ENCODE results near the gene HIBADH.

The HIBADH gene

GRCh38 chr7:27526611-27527347 lies 135.9 kb downstream of the HIBADH start:
- peaks cover 24% of the 10 kb centered on the region for H3K9me3 Mint-ChIP-seq
- H3K36me3 Mint-ChIP-seq (ENCODE audit: low read depth) = peaks cover 83% of the 10 kb centered on the region
- TF ChIP-seq CTCF (IDR thresholded peaks at IDR 0.05; ENCODE audit: unreplicated experiment in 3 of 3) = no peak
- no peak overlapping the region for H3K27ac Mint-ChIP-seq
- no peak overlapping the region for H3K4me3 Mint-ChIP-seq
- H3K4me1 Mint-ChIP-seq = peaks cover 20% of the 10 kb centered on the region
- H3K27me3 Mint-ChIP-seq (ENCODE audit: low read depth) = no peaks in the 10 kb centered on the region

GRCh38 chr7:27526131-27526530 lies 136.6 kb downstream of the HIBADH start:
- no peak overlapping the region for H3K27ac Mint-ChIP-seq
- H3K9me3 Mint-ChIP-seq = peaks cover 23% of the 10 kb centered on the region
- H3K4me3 Mint-ChIP-seq = no peak overlapping the region
- no peak for TF ChIP-seq CTCF (IDR thresholded peaks at IDR 0.05; ENCODE audit: unreplicated experiment in 3 of 3)
- no peaks in the 10 kb centered on the region for H3K27me3 Mint-ChIP-seq (ENCODE audit: low read depth)
- H3K4me1 Mint-ChIP-seq = peaks cover 26% of the 10 kb centered on the region
- peaks cover 80% of the 10 kb centered on the region for H3K36me3 Mint-ChIP-seq (ENCODE audit: low read depth)

- Mint-ChIP-seq H3K27me3 (ENCODE audit: low read depth) (no peaks in the 10 kb centered on the region), H3K9me3 (peaks cover 6% of the 10 kb centered on the region), H3K36me3 (ENCODE audit: low read depth) (peaks cover 56% of the 10 kb centered on the region), H3K27ac (peak overlapping the region in 1 of 3 experiments; percentile 49), H3K4me1 (peaks cover 49% of the 10 kb centered on the region), H3K4me3 (no peak overlapping the region)
- no peak for TF ChIP-seq CTCF (IDR thresholded peaks at IDR 0.05; ENCODE audit: unreplicated experiment in 3 of 3)
Measured at GRCh38 chr7:27523321-27523720, 139.4 kb downstream of the HIBADH start.

- peaks cover 2% of the 10 kb centered on the region for H3K9me3 Mint-ChIP-seq
- no peak for TF ChIP-seq CTCF (IDR thresholded peaks at IDR 0.05; ENCODE audit: unreplicated experiment in 3 of 3)
- peak overlapping the region in 1 of 3 experiments; percentile 49 for H3K27ac Mint-ChIP-seq
- peaks cover 51% of the 10 kb centered on the region for H3K36me3 Mint-ChIP-seq (ENCODE audit: low read depth)
- H3K4me3 Mint-ChIP-seq = no peak overlapping the region
- no peaks in the 10 kb centered on the region for H3K27me3 Mint-ChIP-seq (ENCODE audit: low read depth)
- H3K4me1 Mint-ChIP-seq = peaks cover 57% of the 10 kb centered on the region
Measured at GRCh38 chr7:27522566-27522965, 140.1 kb downstream of the HIBADH start.

- H3K4me1 Mint-ChIP-seq = peaks cover 67% of the 10 kb centered on the region
- peak overlapping the region in 1 of 3 experiments; percentile 22 for H3K4me3 Mint-ChIP-seq
- TF ChIP-seq CTCF (IDR thresholded peaks at IDR 0.05; ENCODE audit: unreplicated experiment in 3 of 3) = no peak
- H3K36me3 Mint-ChIP-seq (ENCODE audit: low read depth) = peaks cover 39% of the 10 kb centered on the region
- no peaks in the 10 kb centered on the region for H3K9me3 Mint-ChIP-seq
- H3K27ac Mint-ChIP-seq = peak overlapping the region; percentile 5 to 95 (median 48)
- H3K27me3 Mint-ChIP-seq (ENCODE audit: low read depth) = no peaks in the 10 kb centered on the region
Measured at GRCh38 chr7:27520815-27521790, 141.6 kb downstream of the HIBADH start.
